AG09309 (cell line): ENCODE results near the gene SDK1.

Experiments used
- DNase-seq: peaks from one replicate; pipeline ENCODE4 v3.0.0-alpha.2; 2010; ENCODE audit warnings: low read depth
- H3K4me3 ChIP-seq: 2 replicates; pipeline ENCODE4 v1.5.1; 2011; ENCODE audit warnings: mild to moderate bottlenecking, low read depth, low read length, moderate library complexity; ENCODE audit not compliant: control insufficient read depth
- CTCF ChIP-seq: IDR thresholded peaks from 2 replicates; pipeline ENCODE4 v1.5.1; 2011; ENCODE audit warnings: mild to moderate bottlenecking, low read depth, low read length, inconsistent platforms; ENCODE audit not compliant: insufficient read depth, control insufficient read depth; ENCODE audit errors: missing control alignments

SDK1 gene

GRCh38 chr7:4071370-4072058, 770.5 kb downstream of the SDK1 start:
- no peak for DNase-seq
- TF ChIP-seq CTCF = no peak
- no peak overlapping the region for H3K4me3 ChIP-seq

GRCh38 chr7:4072161-4072925, 771.3 kb downstream of the SDK1 start:
- no peak for TF ChIP-seq CTCF

GRCh38 chr7:4073052-4073451, 772.0 kb downstream of the SDK1 start:
- no peak for DNase-seq
- no peak for TF ChIP-seq CTCF
- H3K4me3 ChIP-seq = no peak overlapping the region

More at GRCh38 chr7:4072161-4072925, 771.3 kb downstream of the SDK1 start:
- no peak overlapping the region for H3K4me3 ChIP-seq
- DNase-seq = no peak

- TF ChIP-seq CTCF = no peak
- DNase-seq = no peak
- H3K4me3 ChIP-seq = no peak overlapping the region
Measured at GRCh38 chr7:4073750-4074149, 772.7 kb downstream of the SDK1 start.

GRCh38 chr7:4074407-4074806, 773.4 kb downstream of the SDK1 start:
- H3K4me3 ChIP-seq = no peak overlapping the region
- no peak for DNase-seq
- TF ChIP-seq CTCF = no peak

- no peak for DNase-seq
- no peak overlapping the region for H3K4me3 ChIP-seq
- TF ChIP-seq CTCF = no peak
Measured at GRCh38 chr7:4074994-4075393, 773.9 kb downstream of the SDK1 start.
